ENCODE results near the gene CSPG4. TPM values are rescaled to one million over a fixed set of nuclear protein-coding genes. Genes with fewer than 3 reads are reported as not detected.
A peak's percentile ranks its signal among the peaks of the same experiment; 100 is the strongest.

Gene CSPG4
- total and polyA plus RNA-seq, 10 of the 15 experiments (the other 5 are each of a cell fraction or from before 2014, with no cell fraction given), result 0.02 to 2.2 (median 0.76) TPM

DNA sequence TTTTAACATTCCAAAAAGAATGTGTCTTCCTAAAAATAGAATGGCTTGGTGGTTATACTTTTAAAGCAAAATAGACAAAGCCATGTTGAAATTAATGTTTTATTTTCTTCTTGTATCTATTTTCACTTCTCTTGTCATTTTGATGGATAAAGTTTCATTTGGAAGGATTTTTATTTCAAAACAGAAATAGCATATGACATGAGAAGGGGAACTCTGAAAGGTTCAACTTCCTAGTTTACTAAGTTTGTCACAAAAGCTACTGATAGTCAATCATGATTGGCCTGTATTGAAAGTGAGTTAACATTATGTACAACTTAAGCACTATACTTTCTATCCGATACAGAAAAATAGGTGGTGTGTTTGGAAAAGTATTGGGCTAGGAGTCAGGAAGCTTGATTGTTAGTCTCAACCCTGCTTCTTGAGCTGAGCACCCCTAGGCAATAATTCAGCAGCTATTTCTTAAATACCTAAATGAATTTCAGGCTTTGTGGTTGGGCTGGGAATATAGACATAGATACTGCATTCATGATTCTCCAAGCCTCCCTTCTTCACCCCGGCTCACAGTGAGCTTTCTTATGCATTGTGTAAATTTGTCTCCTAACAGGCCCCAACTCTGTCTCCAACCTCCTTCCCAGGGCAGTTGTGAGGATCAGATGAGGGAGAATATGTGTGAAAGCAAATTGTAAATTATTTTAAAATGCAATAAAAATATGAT, 46.9 kb upstream of the CSPG4 start:
- Histone ChIP-seq H3K4me2 (ENCODE audit: control insufficient read depth, insufficient read depth) (peak overlapping the region; percentile 68; the same call in 1 of the 2 replicates), H3K9ac (ENCODE audit: control insufficient read depth, insufficient read depth, low read length) (no peak overlapping the region; the same call in 1 of the 2 replicates), H3K27ac (ENCODE audit: control insufficient read depth, insufficient read depth) (no peak overlapping the region), H3K27me3 (replicated peaks in 1 of 2; ENCODE audit: control insufficient read depth in 2 of 2, insufficient read depth in 2 of 2, low read length in 1 of 2) (no peaks in the 10 kb centered on the region), H4K20me1 (ENCODE audit: control insufficient read depth, insufficient read depth) (no peaks in the 10 kb centered on the region), H3K36me3 (ENCODE audit: control insufficient read depth in 2 of 2, insufficient read depth in 2 of 2, low read length in 1 of 2) (no peaks in the 10 kb centered on the region), H3K9me3 (replicated peaks; ENCODE audit: control insufficient read depth, insufficient read depth, low read length) (no peaks in the 10 kb centered on the region), H2AFZ (ENCODE audit: control insufficient read depth, low read depth, low read length) (no peak overlapping the region), H3K79me2 (ENCODE audit: control insufficient read depth, insufficient read depth, low read length) (no peaks in the 10 kb centered on the region), H3K4me3 (peak overlapping the region; percentile 79; the same call in 1 of the 2 replicates), H3K4me1 (ENCODE audit: control insufficient read depth, insufficient read depth, low read length) (no peaks in the 10 kb centered on the region)
- SMC1A ChIA-PET (ENCODE audit: uncharacterized antibody, unreplicated experiment), result interaction anchor here (0.6 to 1.2 kb wide), 5 partner anchors 21 to 1927 kb away, joined by 3 to 5 read pairs (median 3); no protein-coding TSS in a partner anchor
- POLR2A ChIA-PET, result interaction anchor here (0.9 to 1.4 kb wide), 2 partner anchors 9 to 21 kb away, joined by 4 to 6 read pairs; no protein-coding TSS in a partner anchor
- in situ Hi-C loops (cut with MboI) (no loop called here), intact Hi-C loops (cut with micrococcal nuclease; ENCODE audit: unreplicated experiment) (no loop called here)
- WGBS (ENCODE audit: insufficient coverage, insufficient replicate concordance, low lambda C conversion rate, missing lambda C conversion rate), result 88% methylated on average over 2 of the region's 2 CpGs
- no peak for FAIRE-seq
- RAD21 ChIA-PET (ENCODE audit: unreplicated experiment), result no interaction called here
- no peak for ATAC-seq
- BruUV-seq (replicated peaks), result no TSS peak
- DNase-seq (ENCODE audit: low read depth, low spot score), result no peak
- CTCF ChIA-PET, result interaction anchor here (1.1 to 1.5 kb wide), 2 partner anchors 34 to 380 kb away, joined by 3 read pairs; no protein-coding TSS in a partner anchor
- no peak for TF ChIP-seq KLF5 (IDR thresholded peaks at IDR 0.05; ENCODE audit: partially characterized antibody)
- no peak for TF ChIP-seq SP1 (IDR thresholded peaks at IDR 0.05; ENCODE audit: low read depth, low read length)
- TF ChIP-seq MXI1 (IDR thresholded peaks at IDR 0.05; ENCODE audit: low read depth, low read length), result no peak
- TF ChIP-seq WRNIP1 (IDR thresholded peaks at IDR 0.05; ENCODE audit: borderline replicate concordance, low read depth, low read length), result no peak
- TF ChIP-seq PAX5 (IDR thresholded peaks at IDR 0.05; ENCODE audit: borderline replicate concordance, low read depth, low read length), result no peak
- TF ChIP-seq, protein P1, sequence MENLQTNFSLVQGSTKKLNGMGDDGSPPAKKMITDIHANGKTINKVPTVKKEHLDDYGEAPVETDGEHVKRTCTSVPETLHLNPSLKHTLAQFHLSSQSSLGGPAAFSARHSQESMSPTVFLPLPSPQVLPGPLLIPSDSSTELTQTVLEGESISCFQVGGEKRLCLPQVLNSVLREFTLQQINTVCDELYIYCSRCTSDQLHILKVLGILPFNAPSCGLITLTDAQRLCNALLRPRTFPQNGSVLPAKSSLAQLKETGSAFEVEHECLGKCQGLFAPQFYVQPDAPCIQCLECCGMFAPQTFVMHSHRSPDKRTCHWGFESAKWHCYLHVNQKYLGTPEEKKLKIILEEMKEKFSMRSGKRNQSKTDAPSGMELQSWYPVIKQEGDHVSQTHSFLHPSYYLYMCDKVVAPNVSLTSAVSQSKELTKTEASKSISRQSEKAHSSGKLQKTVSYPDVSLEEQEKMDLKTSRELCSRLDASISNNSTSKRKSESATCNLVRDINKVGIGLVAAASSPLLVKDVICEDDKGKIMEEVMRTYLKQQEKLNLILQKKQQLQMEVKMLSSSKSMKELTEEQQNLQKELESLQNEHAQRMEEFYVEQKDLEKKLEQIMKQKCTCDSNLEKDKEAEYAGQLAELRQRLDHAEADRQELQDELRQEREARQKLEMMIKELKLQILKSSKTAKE (IDR thresholded peaks at IDR 0.05; ENCODE audit: low read depth, poor library complexity, severe bottlenecking), result no peak
- TF ChIP-seq, protein P2, sequence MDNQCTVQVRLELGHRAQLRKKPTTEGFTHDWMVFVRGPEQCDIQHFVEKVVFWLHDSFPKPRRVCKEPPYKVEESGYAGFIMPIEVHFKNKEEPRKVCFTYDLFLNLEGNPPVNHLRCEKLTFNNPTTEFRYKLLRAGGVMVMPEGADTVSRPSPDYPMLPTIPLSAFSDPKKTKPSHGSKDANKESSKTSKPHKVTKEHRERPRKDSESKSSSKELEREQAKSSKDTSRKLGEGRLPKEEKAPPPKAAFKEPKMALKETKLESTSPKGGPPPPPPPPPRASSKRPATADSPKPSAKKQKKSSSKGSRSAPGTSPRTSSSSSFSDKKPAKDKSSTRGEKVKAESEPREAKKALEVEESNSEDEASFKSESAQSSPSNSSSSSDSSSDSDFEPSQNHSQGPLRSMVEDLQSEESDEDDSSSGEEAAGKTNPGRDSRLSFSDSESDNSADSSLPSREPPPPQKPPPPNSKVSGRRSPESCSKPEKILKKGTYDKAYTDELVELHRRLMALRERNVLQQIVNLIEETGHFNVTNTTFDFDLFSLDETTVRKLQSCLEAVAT (IDR thresholded peaks at IDR 0.05), result no peak
- no peak for TF ChIP-seq CBX5 (IDR thresholded peaks at IDR 0.05; ENCODE audit: low read depth)
- no peak for TF ChIP-seq JUNB (IDR thresholded peaks at IDR 0.05)
- no peak for TF ChIP-seq SMAD1 (IDR thresholded peaks at IDR 0.05; ENCODE audit: low read depth, partially characterized antibody)
- no peak for TF ChIP-seq HSF1 (IDR thresholded peaks at IDR 0.05; ENCODE audit: low read depth, low read length)
- TF ChIP-seq FOS (IDR thresholded peaks at IDR 0.05; ENCODE audit: borderline replicate concordance, extremely low read depth, insufficient read length), result no peak
- TF ChIP-seq ZZZ3 (IDR thresholded peaks at IDR 0.05; ENCODE audit: control insufficient read depth, insufficient read length, low read depth), result no peak
- no peak for TF ChIP-seq RB1 (IDR thresholded peaks at IDR 0.05; ENCODE audit: borderline replicate concordance)
- no peak for TF ChIP-seq RUNX3 (IDR thresholded peaks at IDR 0.05; ENCODE audit: low read length)
